ENCODE measurements around the gene CCL20.

Gene CCL20

GRCh38 chr2:227848146-227848545 lies 34.5 kb downstream of the CCL20 start:
- H3K27ac ChIP-seq: peak overlapping the region; percentile 45
- TF ChIP-seq CTCF (conservative IDR thresholded peaks at IDR 0.05): no peak

- peak overlapping the region; percentile 45 for H3K27ac ChIP-seq
- no peak for TF ChIP-seq CTCF (conservative IDR thresholded peaks at IDR 0.05)
Measured at GRCh38 chr2:227848586-227848985, 34.9 kb downstream of the CCL20 start.

GRCh38 chr2:227849906-227850305 lies 36.3 kb downstream of the CCL20 start:
- H3K27ac ChIP-seq: no peak overlapping the region
- no peak for TF ChIP-seq CTCF (conservative IDR thresholded peaks at IDR 0.05)

- no peak for TF ChIP-seq CTCF (conservative IDR thresholded peaks at IDR 0.05)
- no peak overlapping the region for H3K27ac ChIP-seq
Measured at GRCh38 chr2:227853204-227853629, 39.6 kb downstream of the CCL20 start.

- no peak overlapping the region for H3K27ac ChIP-seq
- TF ChIP-seq CTCF (conservative IDR thresholded peaks at IDR 0.05): no peak
Measured at GRCh38 chr2:227853765-227854271, 40.2 kb downstream of the CCL20 start.

GRCh38 chr2:227855440-227855839 lies 41.8 kb downstream of the CCL20 start:
- H3K27ac ChIP-seq: no peak overlapping the region
- TF ChIP-seq CTCF (conservative IDR thresholded peaks at IDR 0.05): no peak

GRCh38 chr2:227856697-227857096 lies 43.1 kb downstream of the CCL20 start:
- H3K27ac ChIP-seq: no peak overlapping the region
- TF ChIP-seq CTCF (conservative IDR thresholded peaks at IDR 0.05): no peak
